ENCODE results near the gene CFAP69.

DNA sequence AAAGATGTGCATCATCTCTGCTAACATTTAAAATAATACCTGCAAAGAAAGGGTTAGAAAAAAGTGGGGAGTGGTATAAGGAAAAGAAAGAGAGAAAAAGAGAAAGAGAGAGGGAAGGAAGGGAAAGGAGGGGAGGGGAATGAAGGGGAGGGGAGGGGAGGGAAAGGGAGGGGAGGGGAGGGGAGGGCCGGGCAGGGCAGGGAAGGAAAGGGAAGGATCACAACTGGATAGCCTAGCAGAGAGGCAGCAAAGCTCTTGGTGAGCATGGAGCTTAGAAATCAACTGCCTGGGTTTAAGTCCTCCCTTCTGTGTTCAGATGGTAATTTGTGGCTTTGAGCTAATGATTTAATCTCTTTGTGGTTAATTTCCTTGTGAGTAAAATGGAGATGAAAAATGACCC, 81.5 kb downstream of the CFAP69 start:
- TF ChIP-seq, protein P1, sequence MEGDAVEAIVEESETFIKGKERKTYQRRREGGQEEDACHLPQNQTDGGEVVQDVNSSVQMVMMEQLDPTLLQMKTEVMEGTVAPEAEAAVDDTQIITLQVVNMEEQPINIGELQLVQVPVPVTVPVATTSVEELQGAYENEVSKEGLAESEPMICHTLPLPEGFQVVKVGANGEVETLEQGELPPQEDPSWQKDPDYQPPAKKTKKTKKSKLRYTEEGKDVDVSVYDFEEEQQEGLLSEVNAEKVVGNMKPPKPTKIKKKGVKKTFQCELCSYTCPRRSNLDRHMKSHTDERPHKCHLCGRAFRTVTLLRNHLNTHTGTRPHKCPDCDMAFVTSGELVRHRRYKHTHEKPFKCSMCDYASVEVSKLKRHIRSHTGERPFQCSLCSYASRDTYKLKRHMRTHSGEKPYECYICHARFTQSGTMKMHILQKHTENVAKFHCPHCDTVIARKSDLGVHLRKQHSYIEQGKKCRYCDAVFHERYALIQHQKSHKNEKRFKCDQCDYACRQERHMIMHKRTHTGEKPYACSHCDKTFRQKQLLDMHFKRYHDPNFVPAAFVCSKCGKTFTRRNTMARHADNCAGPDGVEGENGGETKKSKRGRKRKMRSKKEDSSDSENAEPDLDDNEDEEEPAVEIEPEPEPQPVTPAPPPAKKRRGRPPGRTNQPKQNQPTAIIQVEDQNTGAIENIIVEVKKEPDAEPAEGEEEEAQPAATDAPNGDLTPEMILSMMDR (IDR thresholded peaks at IDR 0.05), result no peak
- TF ChIP-seq POLR2A (IDR thresholded peaks at IDR 0.05), result no peak
